ENCODE results near the gene WNT8B. TPM values are rescaled to one million over a fixed set of nuclear protein-coding genes. Genes with fewer than 3 reads are reported as not detected.

Gene WNT8B
- total RNA-seq, 4 donors from 2014 or later: not detected

DNA sequence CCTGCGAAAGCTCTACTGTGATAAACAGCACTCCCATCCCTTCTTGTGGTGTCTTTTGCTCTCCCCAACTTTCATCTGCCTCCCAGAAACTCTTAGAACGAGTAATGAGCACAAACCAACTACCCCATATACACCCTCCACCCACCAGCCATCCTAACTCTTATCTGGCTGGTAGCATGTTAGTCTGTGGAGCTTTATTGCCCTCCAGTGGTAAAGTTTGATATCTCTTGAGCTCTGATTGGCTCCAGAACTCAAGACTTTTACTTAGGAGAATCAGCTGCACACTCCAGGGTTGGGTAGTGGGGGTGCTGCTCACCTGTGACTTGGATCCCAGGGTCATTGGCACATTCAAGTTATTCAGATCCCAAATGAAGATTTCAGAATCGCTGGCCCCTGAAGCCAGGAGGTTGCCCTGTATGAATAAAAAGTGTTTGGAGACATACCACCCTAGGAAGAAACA lies 45.9 kb downstream of the WNT8B start:
- WGBS, 2 donors: 47 to 58% methylated on average over 3 of the region's 3 CpGs
- no peaks in the 10 kb centered on the region for H3K9me3 ChIP-seq
- H3K4me1 ChIP-seq: no peaks in the 10 kb centered on the region
- H3K27ac ChIP-seq: no peak overlapping the region
- TF ChIP-seq, protein P1, sequence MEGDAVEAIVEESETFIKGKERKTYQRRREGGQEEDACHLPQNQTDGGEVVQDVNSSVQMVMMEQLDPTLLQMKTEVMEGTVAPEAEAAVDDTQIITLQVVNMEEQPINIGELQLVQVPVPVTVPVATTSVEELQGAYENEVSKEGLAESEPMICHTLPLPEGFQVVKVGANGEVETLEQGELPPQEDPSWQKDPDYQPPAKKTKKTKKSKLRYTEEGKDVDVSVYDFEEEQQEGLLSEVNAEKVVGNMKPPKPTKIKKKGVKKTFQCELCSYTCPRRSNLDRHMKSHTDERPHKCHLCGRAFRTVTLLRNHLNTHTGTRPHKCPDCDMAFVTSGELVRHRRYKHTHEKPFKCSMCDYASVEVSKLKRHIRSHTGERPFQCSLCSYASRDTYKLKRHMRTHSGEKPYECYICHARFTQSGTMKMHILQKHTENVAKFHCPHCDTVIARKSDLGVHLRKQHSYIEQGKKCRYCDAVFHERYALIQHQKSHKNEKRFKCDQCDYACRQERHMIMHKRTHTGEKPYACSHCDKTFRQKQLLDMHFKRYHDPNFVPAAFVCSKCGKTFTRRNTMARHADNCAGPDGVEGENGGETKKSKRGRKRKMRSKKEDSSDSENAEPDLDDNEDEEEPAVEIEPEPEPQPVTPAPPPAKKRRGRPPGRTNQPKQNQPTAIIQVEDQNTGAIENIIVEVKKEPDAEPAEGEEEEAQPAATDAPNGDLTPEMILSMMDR (IDR thresholded peaks at IDR 0.05): peak in 1 of 5 experiments; percentile 9
- no peak for TF ChIP-seq POLR2A (IDR thresholded peaks at IDR 0.05)
- no peak for TF ChIP-seq EP300 (IDR thresholded peaks at IDR 0.05)
- H3K27me3 ChIP-seq: no peaks in the 10 kb centered on the region
- H3K36me3 ChIP-seq: peaks cover 0 to 95% (median 0%) of the 10 kb centered on the region in 3 donors
- no peak for DNase-seq (ENCODE audit: low spot score in 2 of 2)
- H3K4me3 ChIP-seq: no peak overlapping the region

DNA sequence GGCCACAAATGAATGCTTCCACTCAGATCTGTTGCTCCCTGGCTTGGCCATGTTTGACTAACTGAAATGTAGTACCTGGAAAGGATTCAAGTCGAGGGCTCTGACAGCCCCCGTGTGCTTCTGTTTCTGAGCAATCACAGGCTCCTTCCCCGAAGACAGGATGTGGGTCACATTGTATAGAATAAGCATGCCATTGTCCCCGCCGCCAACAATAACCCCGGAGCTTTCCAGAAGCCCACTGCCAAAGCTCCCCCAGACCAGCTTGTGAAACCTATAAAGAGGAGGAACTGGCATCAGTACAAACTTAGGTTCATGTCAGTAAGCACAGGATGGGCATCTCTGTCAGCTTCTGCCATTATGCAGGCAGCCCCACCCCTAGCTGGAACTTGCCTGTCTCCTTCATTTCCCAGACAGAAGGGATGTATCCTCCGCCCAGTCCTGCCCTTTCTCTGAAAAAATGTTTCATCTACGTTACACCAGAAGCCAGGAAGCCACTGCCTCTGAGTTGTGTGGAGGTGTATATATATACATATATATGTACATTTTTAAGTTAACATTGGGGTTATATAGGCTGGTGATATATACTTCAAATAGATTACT lies 46.5 kb downstream of the WNT8B start:
- H3K27me3 ChIP-seq: no peaks in the 10 kb centered on the region
- TF ChIP-seq, protein P1 (IDR thresholded peaks at IDR 0.05): no peak
- no peak for TF ChIP-seq EP300 (IDR thresholded peaks at IDR 0.05)
- TF ChIP-seq POLR2A (IDR thresholded peaks at IDR 0.05): no peak
- no peak for DNase-seq (ENCODE audit: low spot score in 2 of 2)
- 52 to 56% methylated on average over 8 of the region's 8 CpGs for WGBS, 2 donors
- H3K4me1 ChIP-seq: no peaks in the 10 kb centered on the region
- H3K36me3 ChIP-seq: peaks cover 0 to 98% (median 0%) of the 10 kb centered on the region in 3 donors
- H3K4me3 ChIP-seq: no peak overlapping the region
- no peaks in the 10 kb centered on the region for H3K9me3 ChIP-seq
- H3K27ac ChIP-seq: no peak overlapping the region

DNA sequence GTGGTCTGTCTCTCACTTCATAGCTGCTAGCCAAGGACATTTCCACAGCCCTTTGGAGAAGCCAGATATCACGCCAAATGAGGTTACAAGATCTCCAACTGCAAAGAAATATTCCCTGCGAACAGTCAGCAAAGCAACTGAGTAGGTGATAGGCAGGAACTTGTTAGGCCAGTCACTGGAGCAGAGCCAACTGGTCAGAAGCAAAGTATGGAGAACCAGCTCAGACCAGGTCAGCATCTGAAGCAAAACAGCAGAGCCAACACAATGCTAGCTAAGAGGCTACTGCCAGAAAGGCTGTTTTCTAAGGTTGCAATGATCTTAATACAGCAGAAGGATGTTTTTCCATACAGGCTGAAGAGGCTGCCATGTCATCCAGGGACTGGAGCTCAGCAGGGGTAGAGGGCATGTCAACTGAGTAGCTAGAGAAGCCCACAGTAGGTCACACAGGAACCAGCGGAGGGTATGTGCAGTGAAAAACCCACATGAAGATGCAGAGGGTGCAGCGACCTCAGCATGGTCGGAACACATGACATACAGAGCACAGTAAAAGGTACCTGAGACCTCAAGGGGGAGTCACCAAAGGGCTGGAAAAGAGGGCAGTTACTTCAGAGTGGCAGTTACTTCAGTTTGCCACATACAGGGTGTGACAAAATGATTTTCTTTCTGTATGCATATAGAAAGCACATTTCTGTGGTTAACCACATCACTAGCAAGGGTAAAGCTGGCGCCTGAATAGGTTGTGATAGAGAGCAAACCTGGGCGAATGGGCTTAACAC lies 47.9 kb downstream of the WNT8B start:
- no peak for TF ChIP-seq POLR2A (IDR thresholded peaks at IDR 0.05)
- TF ChIP-seq, protein P1 (IDR thresholded peaks at IDR 0.05): no peak
- TF ChIP-seq EP300 (IDR thresholded peaks at IDR 0.05): no peak
- no peaks in the 10 kb centered on the region for H3K9me3 ChIP-seq
- DNase-seq (ENCODE audit: low spot score in 2 of 2): no peak
- H3K36me3 ChIP-seq: peaks cover 0 to 96% (median 0%) of the 10 kb centered on the region in 3 donors
- no peaks in the 10 kb centered on the region for H3K4me1 ChIP-seq
- H3K27ac ChIP-seq: no peak overlapping the region
- no peaks in the 10 kb centered on the region for H3K27me3 ChIP-seq
- 87 to 90% methylated on average over 7 of the region's 7 CpGs for WGBS, 2 donors
- H3K4me3 ChIP-seq: no peak overlapping the region

DNA sequence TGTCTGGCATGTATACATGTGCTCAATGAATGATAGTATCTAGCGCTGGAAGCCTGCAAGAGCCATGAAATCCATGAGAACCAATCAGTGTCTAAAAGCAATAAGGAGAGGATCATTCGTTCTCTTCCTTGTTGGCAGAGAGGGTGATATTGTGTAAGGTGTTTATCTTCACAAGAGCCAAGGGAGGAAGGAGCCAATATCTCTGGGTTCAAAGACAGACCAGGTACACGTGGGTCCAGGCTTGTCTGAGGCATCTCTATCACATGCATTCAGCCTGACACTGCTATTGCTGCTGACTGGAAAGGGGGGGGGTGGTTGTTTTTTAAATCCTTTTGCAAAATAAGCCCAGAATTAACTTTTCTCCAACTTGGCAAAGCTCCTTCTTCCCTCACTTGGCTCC lies 52.8 kb downstream of the WNT8B start:
- Histone ChIP-seq H3K27ac (no peak overlapping the region), H3K4me1 (peaks cover 0 to 17% (median 15%) of the 10 kb centered on the region in 4 donors), H3K4me3 (no peak overlapping the region), H3K27me3 (peaks cover 0 to 10% of the 10 kb centered on the region in 2 donors), H3K9me3 (no peaks in the 10 kb centered on the region), H3K36me3 (peaks cover 0 to 54% (median 0%) of the 10 kb centered on the region in 3 donors)
- TF ChIP-seq EP300 (IDR thresholded peaks at IDR 0.05): no peak
- TF ChIP-seq POLR2A (IDR thresholded peaks at IDR 0.05): no peak
- TF ChIP-seq, protein P1 (IDR thresholded peaks at IDR 0.05): no peak
- DNase-seq (ENCODE audit: low spot score in 2 of 2): no peak
- 89 to 94% methylated on average over 3 of the region's 3 CpGs for WGBS, 2 donors

DNA sequence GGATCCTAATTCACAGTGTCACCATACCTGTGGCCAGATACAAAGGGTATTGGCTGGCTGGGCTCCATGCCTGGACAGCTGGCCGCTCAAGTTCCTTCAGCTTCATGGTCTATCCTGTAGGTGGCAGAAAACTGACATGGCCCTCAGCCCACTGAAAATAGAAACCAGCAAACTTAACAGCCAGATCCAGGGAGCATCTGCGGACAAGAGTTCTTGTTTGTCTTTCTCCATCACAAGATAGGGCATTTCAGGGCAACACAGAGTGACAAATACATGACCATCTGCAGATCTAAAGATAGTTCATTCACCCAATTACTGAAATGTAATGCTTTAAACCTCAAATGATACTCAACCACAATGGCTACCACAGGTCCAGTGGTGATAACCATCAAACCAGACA lies 54.0 kb downstream of the WNT8B start:
- DNase-seq (ENCODE audit: low spot score in 2 of 2): no peak
- H3K9me3 ChIP-seq: no peaks in the 10 kb centered on the region
- peaks cover 0 to 42% (median 0%) of the 10 kb centered on the region in 3 donors for H3K36me3 ChIP-seq
- peaks cover 0 to 10% of the 10 kb centered on the region in 2 donors for H3K27me3 ChIP-seq
- no peak overlapping the region for H3K4me3 ChIP-seq
- TF ChIP-seq, protein P1 (IDR thresholded peaks at IDR 0.05): no peak
- TF ChIP-seq POLR2A (IDR thresholded peaks at IDR 0.05) (no peak), EP300 (IDR thresholded peaks at IDR 0.05) (no peak)
- peaks cover 0 to 17% (median 15%) of the 10 kb centered on the region in 4 donors for H3K4me1 ChIP-seq
- 72 to 89% methylated on average over 2 of the region's 2 CpGs for WGBS, 2 donors
- H3K27ac ChIP-seq: no peak overlapping the region
